ENCODE data around the gene TPSD1. TPM values are rescaled to one million over a fixed set of nuclear protein-coding genes. Genes with fewer than 3 reads are reported as not detected.
"Not testable (repeated sequence)": the region's sequence is repeated elsewhere in the genome, so short reads cannot be mapped to it uniquely, and the experiment has no call there.

Gene TPSD1
- total and polyA plus RNA-seq, 9 of the 15 experiments (the other 6 are each of a cell fraction or from before 2014, with no cell fraction given): not detected

DNA sequence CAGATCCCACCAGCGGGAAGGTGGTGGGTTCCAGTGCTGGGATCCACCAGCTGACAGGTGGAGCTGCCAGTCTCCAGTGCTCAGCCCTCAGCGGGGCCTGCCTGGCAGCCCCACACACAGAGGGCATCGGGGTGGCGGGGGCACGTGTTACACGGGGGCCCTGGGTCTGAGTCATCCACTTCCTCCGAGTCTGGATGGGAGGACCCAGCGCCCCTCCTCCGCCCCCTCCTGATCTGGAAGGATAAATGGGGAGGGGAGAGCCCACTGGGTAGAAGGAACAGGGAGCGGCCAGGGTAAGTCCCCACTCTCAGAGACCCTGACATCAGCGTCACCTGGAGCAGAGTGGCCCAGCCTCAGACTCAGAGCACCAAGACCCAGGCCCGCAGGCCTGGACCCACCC, 15.4 kb upstream of the TPSD1 start, which contains the start of gene TPSAB1:
TSS of gene TPSAB1 (plus strand) at position 270 of the 400 bp plus-strand sequence. CDS start 234 bp downstream, outside the sequence.
- TF ChIP-seq, protein P1, sequence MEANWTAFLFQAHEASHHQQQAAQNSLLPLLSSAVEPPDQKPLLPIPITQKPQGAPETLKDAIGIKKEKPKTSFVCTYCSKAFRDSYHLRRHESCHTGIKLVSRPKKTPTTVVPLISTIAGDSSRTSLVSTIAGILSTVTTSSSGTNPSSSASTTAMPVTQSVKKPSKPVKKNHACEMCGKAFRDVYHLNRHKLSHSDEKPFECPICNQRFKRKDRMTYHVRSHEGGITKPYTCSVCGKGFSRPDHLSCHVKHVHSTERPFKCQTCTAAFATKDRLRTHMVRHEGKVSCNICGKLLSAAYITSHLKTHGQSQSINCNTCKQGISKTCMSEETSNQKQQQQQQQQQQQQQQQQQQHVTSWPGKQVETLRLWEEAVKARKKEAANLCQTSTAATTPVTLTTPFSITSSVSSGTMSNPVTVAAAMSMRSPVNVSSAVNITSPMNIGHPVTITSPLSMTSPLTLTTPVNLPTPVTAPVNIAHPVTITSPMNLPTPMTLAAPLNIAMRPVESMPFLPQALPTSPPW (CRISPR knock-in tag; IDR thresholded peaks at IDR 0.05): peak; percentile 13; the same call in 1 of the 2 replicates
- DNase-seq (ENCODE audit: extremely low read depth in 1 of 4, low spot score in 3 of 4); ATAC-seq; H3K36me3 ChIP-seq (ENCODE audit: control insufficient read depth, insufficient read depth, low read length); FAIRE-seq; intact Hi-C loops (cut with micrococcal nuclease); H3K4me3 ChIP-seq; H2AFZ ChIP-seq (ENCODE audit: low read depth, low read length); H3K9me1 ChIP-seq (ENCODE audit: control insufficient read depth, insufficient read depth, low read length); H3K9ac ChIP-seq (ENCODE audit: insufficient read depth in 1 of 2, low read depth in 2 of 2, low read length in 2 of 2); H3K4me2 ChIP-seq (ENCODE audit: insufficient read depth, low read length); in situ Hi-C loops (cut with MboI); H3K9me3 ChIP-seq (replicated peaks; ENCODE audit: control insufficient read depth, insufficient read depth, low read depth, low read length); CTCF ChIA-PET (ENCODE audit: low intra/inter-chr PET ratio); POLR2A ChIA-PET; H3K79me2 ChIP-seq (ENCODE audit: control insufficient read depth, insufficient read depth, low read length); H4K20me1 ChIP-seq (replicated peaks; ENCODE audit: control insufficient read depth, insufficient read depth, low read length); BruUV-seq (replicated peaks); H3K27ac ChIP-seq (ENCODE audit: extremely low read depth, low read depth, low read length): not testable (repeated sequence)
- WGBS (ENCODE audit: insufficient coverage, low coverage, missing lambda C conversion rate): 6% methylated on average over 3 of the region's 12 CpGs
- peaks cover 3 to 11% of the 10 kb centered on the region in 2 experiments; a peak in 3 of 5 replicates for H3K27me3 ChIP-seq (ENCODE audit: control insufficient read depth in 2 of 2, insufficient read depth in 2 of 2, low read length in 2 of 2)
- H3K4me1 ChIP-seq (replicated peaks in 1 of 2; ENCODE audit: control insufficient read depth in 2 of 2, insufficient read depth in 2 of 2, low read length in 2 of 2): peaks cover 0 to 19% of the 10 kb centered on the region in 2 experiments; a peak in 2 of 5 replicates

DNA sequence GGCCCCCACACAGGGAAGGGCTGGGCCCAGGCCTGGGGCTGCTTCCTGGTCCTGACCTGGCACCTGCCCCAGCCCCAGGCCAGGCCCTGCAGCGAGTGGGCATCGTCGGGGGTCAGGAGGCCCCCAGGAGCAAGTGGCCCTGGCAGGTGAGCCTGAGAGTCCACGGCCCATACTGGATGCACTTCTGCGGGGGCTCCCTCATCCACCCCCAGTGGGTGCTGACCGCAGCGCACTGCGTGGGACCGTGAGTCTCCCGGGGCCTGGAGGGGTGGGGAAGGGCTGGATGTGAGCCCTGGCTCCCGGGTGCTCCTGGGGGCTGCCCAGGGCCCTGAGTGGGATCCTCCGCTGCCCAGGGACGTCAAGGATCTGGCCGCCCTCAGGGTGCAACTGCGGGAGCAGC, 14.8 kb upstream of the TPSD1 start:
- H4K20me1 ChIP-seq (replicated peaks; ENCODE audit: control insufficient read depth, insufficient read depth, low read length); ATAC-seq; H3K9me1 ChIP-seq (ENCODE audit: control insufficient read depth, insufficient read depth, low read length); FAIRE-seq; BruUV-seq (replicated peaks); H3K9me3 ChIP-seq (replicated peaks; ENCODE audit: control insufficient read depth, insufficient read depth, low read depth, low read length); H3K4me3 ChIP-seq; H2AFZ ChIP-seq (ENCODE audit: low read depth, low read length); H3K9ac ChIP-seq (ENCODE audit: insufficient read depth in 1 of 2, low read depth in 2 of 2, low read length in 2 of 2); intact Hi-C loops (cut with micrococcal nuclease); POLR2A ChIA-PET; CTCF ChIA-PET (ENCODE audit: low intra/inter-chr PET ratio); H3K36me3 ChIP-seq (ENCODE audit: control insufficient read depth, insufficient read depth, low read length); H3K4me2 ChIP-seq (ENCODE audit: insufficient read depth, low read length); H3K79me2 ChIP-seq (ENCODE audit: control insufficient read depth, insufficient read depth, low read length); in situ Hi-C loops (cut with MboI); H3K27ac ChIP-seq (ENCODE audit: extremely low read depth, low read depth, low read length); DNase-seq (ENCODE audit: extremely low read depth in 1 of 4, low spot score in 3 of 4): not testable (repeated sequence)
- peaks cover 7 to 16% of the 10 kb centered on the region in 2 experiments; a peak in 3 of 5 replicates for H3K27me3 ChIP-seq (ENCODE audit: control insufficient read depth in 2 of 2, insufficient read depth in 2 of 2, low read length in 2 of 2)
- peaks cover 0 to 22% of the 10 kb centered on the region in 2 experiments; a peak in 2 of 5 replicates for H3K4me1 ChIP-seq (replicated peaks in 1 of 2; ENCODE audit: control insufficient read depth in 2 of 2, insufficient read depth in 2 of 2, low read length in 2 of 2)
- 8% methylated on average over 5 of the region's 15 CpGs for WGBS (ENCODE audit: insufficient coverage, low coverage, missing lambda C conversion rate)
